GM21528 (cell line): ENCODE measurements around the gene TUB.

Experiments
- ATAC-seq: cut with Tn5 transposase; IDR thresholded peaks from one replicate; pipeline ENCODE4 v1.9.1; 2021; ENCODE audit warnings: mild to moderate bottlenecking, moderate library complexity; ENCODE audit not compliant: unreplicated experiment, low FRiP score

Gene TUB

GRCh38 chr11:8089791-8090510 is 8.9 kb downstream of the TUB start:
- ATAC-seq = no peak

DNA sequence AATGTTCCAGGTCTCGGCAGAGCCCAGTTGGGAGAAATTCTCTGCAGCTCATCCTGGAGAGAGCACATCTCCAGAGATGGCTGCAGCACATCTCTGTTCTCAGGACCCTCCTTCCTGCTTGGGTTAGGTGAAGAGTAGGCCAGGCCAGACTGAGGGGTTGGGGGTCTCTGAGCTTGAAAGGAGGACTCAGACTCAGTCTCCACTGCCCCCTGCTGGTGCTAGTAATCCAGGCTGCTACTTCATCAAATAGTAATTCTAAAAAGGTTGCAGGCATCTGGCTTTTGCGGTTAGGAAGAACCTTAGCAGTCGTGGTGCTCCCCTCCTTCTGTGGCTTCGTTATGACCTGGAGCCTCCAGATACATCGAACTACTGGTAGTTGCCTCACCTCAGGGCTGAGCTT is 9.7 kb downstream of the TUB start:
- ATAC-seq = no peak

DNA sequence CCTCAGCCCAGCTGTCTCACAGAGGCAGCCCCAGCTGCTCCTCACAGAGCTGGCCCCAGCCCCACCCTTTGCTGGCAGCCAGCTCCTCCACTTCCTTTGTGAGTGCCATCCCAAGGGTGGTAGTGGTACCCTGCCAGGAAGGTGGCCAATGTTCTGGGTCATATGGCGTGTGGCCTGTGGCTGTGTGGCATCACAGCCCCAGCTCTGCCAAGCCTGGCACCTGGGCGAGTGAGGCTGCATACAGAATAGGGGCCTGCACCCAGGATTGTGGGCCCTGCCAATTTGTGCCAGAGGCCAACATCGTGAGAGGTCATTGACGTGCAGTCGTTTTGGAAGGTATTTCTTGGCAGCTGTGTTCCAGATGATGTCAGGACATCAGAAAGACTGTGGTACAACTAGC is 10.7 kb downstream of the TUB start:
- ATAC-seq = no peak

- ATAC-seq = no peak
Observed at GRCh38 chr11:8092587-8093424, 11.8 kb downstream of the TUB start.

DNA sequence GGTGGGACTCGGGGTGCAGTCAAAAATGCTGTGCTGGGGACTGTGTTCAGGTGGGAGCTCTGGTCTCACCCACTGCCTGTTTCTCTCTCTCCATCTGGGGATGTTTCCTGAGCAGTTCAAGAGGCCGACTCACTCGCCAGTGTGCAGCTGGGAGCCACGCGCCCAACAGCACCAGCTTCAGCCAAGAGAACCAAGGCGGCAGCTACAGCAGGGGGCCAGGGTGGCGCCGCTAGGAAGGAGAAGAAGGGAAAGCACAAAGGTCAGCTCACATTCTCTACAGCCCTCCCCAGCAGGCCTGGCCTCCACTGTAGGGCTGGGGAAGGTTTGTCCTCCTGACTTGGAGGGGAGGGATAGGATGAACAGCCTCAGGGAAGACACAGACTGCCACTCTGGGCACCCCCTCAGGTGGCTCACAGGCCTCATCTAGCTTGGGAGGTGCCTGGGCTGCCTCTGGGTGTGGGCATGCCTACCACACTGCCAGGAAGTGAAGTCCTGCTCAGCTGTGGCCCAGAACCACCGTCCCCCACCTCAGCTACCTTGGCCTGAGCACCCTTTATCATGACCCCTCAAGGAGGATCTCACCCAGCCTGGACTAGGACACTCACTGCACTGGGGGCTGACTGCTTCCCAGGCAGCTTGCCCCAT is 13.0 kb downstream of the TUB start:
- no peak for ATAC-seq

DNA sequence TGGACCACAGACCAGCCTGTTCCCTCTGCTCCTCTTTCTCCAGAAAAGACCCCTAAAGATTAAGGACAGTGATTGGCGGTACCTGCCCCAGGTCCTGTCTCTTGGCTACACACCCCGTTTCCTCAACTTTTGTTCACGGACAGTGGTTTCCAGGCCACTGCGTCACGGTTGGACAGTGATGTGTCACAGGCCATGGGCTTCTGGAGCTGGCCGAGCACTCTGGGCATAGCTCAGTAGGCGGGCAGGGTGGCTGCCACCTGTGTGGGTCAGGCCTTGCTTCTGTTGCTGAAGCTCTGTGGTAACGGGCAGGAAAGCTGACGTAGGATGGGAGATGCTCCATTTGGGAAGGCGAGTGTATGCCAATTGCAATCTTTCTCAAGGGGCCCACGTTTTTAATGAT is 13.6 kb downstream of the TUB start:
- ATAC-seq = no peak

DNA sequence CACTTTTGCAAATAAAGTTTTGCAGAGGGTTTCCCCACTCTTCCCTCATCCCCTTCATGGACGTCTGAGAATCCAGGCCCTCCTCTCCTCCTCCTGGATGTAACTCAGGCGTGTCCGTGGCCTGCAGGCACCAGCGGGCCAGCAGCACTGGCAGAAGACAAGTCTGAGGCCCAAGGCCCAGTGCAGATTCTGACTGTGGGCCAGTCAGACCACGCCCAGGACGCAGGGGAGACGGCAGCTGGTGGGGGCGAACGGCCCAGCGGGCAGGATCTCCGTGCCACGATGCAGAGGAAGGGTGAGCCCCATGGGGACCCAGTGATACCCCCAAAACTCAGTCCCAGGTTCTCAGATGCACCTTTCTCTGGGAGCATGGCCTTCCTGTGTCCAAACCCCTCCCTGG is 14.4 kb downstream of the TUB start:
- no peak for ATAC-seq

GRCh38 chr11:8095806-8096522 is 15.0 kb downstream of the TUB start:
- ATAC-seq = no peak

DNA sequence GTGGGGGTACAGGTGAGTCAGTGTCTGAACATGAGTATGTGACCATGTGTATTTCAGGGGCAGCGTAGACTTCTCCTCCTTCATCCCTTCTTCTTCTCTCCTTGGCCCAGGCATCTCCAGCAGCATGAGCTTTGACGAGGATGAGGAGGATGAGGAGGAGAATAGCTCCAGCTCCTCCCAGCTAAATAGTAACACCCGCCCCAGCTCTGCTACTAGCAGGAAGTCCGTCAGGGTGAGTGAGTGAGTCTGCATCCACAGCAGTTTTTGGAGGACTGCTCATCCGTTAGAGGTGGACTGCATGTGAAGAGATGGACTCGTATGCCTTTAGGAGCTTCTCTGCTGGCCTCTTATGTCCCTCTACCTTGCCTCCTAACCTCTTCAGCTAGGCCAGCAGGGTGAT is 15.6 kb downstream of the TUB start:
- ATAC-seq = no peak

- no peak for ATAC-seq
Observed at GRCh38 chr11:8097062-8097461, 16.1 kb downstream of the TUB start.

DNA sequence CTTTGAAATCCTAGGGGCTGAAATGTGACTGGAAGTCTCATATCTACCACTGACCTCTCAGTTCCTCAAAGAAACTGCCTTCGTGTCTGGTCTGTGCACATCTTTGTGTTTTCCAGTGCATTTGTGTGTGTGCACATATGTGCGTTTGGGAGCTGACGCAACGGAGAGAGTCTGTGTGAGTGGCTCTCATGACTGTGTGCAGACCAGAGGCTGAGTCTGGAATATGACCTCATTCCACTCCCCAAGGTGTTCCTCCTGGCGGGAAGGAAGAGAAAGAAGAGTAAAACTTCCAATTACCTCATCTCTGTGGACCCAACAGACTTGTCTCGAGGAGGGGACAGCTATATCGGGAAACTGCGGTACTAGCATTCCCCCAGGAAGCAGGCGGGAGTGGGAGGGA is 16.5 kb downstream of the TUB start:
- ATAC-seq = no peak

- ATAC-seq = no peak
Observed at GRCh38 chr11:8097926-8098325, 16.9 kb downstream of the TUB start.

GRCh38 chr11:8098361-8098760 is 17.4 kb downstream of the TUB start:
- no peak for ATAC-seq

DNA sequence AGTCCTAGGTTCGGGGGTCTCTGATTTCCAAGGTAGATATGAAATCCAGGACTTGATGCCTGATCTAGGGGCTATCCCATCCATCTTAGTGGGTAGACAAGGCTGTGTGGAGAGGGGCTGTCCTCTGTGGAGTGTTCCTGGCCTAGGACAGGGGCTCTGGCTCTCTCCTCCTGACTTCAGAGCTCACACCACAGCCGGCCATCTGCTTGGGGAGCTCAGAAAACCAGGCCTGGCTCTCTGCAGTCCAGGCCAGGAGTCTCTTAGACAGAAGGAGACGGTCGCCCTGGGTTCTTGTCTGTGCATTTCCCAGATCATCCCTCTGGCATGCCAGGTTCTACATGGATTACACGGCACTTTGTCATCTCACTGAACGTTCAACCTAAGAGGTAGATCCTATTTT is 17.9 kb downstream of the TUB start:
- ATAC-seq = no peak

- ATAC-seq = no peak
Observed at GRCh38 chr11:8099291-8099899, 18.4 kb downstream of the TUB start.

- no peak for ATAC-seq
Observed at GRCh38 chr11:8100158-8100557, 19.1 kb downstream of the TUB start.

DNA sequence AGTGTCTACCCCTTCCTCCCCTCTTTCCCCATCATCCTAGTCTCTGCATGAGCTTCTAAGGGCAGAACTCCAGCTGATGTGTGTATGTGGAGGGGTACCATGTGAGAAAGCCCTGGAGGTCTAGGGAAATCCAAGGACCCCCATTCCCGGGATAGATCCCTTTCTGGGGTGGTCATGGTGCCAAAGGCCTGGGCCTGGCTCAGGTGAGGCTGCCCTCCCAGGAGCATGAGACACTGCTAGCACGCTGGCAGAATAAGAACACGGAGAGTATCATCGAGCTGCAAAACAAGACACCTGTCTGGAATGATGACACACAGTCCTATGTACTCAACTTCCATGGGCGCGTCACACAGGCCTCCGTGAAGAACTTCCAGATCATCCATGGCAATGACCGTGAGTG is 19.6 kb downstream of the TUB start:
- no peak for ATAC-seq

DNA sequence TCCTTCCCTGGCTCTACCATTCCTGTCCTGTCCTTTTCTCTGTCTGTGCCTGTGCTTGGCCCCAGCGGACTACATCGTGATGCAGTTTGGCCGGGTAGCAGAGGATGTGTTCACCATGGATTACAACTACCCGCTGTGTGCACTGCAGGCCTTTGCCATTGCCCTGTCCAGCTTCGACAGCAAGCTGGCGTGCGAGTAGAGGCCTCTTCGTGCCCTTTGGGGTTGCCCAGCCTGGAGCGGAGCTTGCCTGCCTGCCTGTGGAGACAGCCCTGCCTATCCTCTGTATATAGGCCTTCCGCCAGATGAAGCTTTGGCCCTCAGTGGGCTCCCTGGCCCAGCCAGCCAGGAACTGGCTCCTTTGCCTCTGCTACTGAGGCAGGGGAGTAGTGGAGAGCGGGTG is 20.4 kb downstream of the TUB start:
- ATAC-seq = no peak

DNA sequence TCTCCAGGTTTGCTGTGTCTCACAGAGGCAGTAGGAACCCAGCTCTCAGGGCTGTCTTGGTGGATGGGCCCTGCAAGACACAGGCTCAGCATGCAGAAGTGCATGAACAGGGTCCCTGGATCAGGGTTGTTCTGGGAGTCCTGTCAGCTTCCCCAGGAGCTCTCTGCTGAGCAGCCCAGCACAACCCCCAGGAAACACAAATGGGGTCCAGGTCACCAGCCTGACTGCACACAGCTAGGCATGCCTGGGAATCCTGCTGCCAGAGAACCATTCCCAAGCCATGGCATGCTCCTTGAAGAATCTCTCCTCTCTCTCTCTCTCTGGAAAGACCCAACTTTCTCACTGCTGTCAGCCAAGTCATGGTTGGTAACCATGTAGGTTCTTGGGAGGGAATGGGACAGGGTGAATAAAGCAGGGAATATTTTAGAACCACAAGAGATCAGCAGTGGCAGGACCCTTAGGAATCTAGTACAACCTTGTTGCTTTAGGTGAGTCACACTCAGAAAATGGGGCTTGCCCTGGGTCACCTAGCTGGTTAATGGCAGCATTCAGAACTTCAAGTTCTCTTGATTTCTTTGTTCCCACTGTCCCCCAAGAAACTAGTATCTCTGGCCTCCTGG is 21.4 kb downstream of the TUB start:
- no peak for ATAC-seq

- no peak for ATAC-seq
Observed at GRCh38 chr11:8102965-8103364, 22.0 kb downstream of the TUB start.
